Type B pancreatic cell (in vitro differentiated cells): ENCODE measurements around the gene KCTD19. TPM values are rescaled to one million over a fixed set of nuclear protein-coding genes. Genes with fewer than 3 reads are reported as not detected.
"Not testable (repeated sequence)": the region's sequence is repeated elsewhere in the genome, so short reads cannot be mapped to it uniquely, and the experiment has no call there.

Experiments
- DNase-seq: peaks from one replicate; pipeline ENCODE4 v3.0.0; 2021; ENCODE audit warnings: mixed read lengths; ENCODE audit not compliant: unreplicated experiment; ENCODE audit errors: extremely low spot score
- H3K27ac Mint-ChIP-seq: 2 replicates; pipeline ENCODE4 v1.8.0; 2021; ENCODE audit warnings: mild to moderate bottlenecking, mixed read lengths
- H3K27me3 Mint-ChIP-seq: 2 replicates; pipeline ENCODE4 v1.8.0; 2021; ENCODE audit warnings: mixed read lengths
- H3K36me3 Mint-ChIP-seq: 2 replicates; pipeline ENCODE4 v1.8.0; 2021; ENCODE audit warnings: mixed read lengths
- H3K4me1 Mint-ChIP-seq: one replicate; pipeline ENCODE4 v1.8.0; 2021; ENCODE audit warnings: mixed read lengths; ENCODE audit not compliant: unreplicated experiment
- H3K4me3 Mint-ChIP-seq: 2 replicates; pipeline ENCODE4 v1.8.0; 2021; ENCODE audit warnings: mild to moderate bottlenecking, mixed read lengths
- H3K9me3 Mint-ChIP-seq: 2 replicates; pipeline ENCODE4 v1.8.0; 2021; ENCODE audit warnings: mixed read lengths
- total RNA-seq: library from RNA; stranded (reverse); gene quantifications from 2 replicates; pipeline ENCODE4 v1.2.1, GENCODE V29; 2021; ENCODE audit warnings: low replicate concordance
- TF ChIP-seq, protein P1 (sequence below): fragments of 200-600 bp; sonication (generic); conservative IDR thresholded peaks from 2 replicates; pipeline ENCODE4 v1.5.0; 2021; ENCODE audit warnings: antibody characterized with exemption, mild to moderate bottlenecking

Gene KCTD19
- total RNA-seq, 1 donor from 2014 or later, result 0.56 TPM

DNA sequence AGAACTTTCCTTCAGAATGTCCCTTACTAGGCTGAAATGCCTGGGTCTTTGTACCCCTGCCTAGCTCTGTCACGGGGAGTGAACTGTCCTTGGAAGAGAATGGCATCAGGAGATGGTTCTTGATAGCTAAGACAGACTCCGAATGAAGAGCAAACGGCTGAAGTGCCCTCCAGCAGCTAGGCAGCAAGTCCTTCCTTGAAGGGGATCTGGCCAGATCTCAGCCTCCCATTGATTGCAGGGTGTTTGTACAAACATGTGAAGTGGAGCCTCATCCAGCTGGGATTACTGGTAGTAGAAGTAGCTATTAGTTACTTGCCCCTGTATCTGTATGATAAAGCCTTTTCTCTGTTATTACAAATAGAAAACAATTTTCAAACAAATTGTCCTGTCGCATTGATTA is 31.0 kb upstream of the KCTD19 start:
- Mint-ChIP-seq H3K27me3 (peaks cover 25% of the 10 kb centered on the region), H3K27ac (no peak overlapping the region), H3K9me3 (no peaks in the 10 kb centered on the region), H3K4me3 (no peak overlapping the region), H3K4me1 (peaks cover 5% of the 10 kb centered on the region), H3K36me3 (no peaks in the 10 kb centered on the region)
- TF ChIP-seq, protein P1, sequence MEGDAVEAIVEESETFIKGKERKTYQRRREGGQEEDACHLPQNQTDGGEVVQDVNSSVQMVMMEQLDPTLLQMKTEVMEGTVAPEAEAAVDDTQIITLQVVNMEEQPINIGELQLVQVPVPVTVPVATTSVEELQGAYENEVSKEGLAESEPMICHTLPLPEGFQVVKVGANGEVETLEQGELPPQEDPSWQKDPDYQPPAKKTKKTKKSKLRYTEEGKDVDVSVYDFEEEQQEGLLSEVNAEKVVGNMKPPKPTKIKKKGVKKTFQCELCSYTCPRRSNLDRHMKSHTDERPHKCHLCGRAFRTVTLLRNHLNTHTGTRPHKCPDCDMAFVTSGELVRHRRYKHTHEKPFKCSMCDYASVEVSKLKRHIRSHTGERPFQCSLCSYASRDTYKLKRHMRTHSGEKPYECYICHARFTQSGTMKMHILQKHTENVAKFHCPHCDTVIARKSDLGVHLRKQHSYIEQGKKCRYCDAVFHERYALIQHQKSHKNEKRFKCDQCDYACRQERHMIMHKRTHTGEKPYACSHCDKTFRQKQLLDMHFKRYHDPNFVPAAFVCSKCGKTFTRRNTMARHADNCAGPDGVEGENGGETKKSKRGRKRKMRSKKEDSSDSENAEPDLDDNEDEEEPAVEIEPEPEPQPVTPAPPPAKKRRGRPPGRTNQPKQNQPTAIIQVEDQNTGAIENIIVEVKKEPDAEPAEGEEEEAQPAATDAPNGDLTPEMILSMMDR, result no peak
- no peak for DNase-seq

DNA sequence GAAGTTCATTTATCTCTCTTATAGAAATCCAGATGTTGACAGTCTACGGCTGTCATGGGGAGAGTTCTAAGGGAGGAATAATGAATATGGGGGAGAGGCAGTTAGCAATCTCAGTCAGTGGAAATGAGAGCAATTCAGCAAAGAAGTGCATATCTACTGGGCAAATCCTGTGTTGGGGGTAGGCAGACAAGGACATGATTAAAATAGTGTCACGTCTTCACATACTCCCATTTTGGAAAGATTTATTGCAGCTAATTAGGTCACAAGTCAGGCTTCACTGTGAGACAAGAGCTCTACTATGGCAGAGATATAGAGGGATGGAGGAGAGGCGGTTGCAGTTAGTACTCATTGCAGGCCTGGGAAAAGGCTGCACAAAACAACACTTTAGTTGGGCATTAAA is 29.9 kb upstream of the KCTD19 start:
- Mint-ChIP-seq H3K36me3 (no peaks in the 10 kb centered on the region), H3K27me3 (peaks cover 25% of the 10 kb centered on the region), H3K4me1 (peaks cover 5% of the 10 kb centered on the region), H3K4me3 (no peak overlapping the region), H3K27ac (no peak overlapping the region), H3K9me3 (no peaks in the 10 kb centered on the region)
- TF ChIP-seq, protein P1, result no peak
- no peak for DNase-seq

DNA sequence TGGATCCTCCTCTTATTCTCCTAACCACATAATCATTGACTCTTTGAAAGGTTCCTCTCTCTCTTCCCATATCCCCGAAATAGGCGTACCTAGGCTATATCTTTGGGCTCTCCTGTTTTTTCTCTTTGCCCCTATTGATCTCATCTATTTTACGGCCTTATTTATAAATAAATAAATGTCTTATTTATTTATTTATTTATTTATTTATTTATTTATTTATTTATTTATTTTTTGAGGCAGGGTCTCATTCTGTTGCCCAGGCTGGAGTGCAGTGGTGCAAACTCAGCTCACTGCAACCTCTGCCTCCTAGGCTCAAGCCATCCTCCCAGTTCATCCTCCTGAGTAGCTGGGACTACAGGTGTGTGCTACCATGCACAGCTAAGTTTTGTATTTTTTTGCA is 25.9 kb upstream of the KCTD19 start:
- DNase-seq, H3K4me3 Mint-ChIP-seq, H3K4me1 Mint-ChIP-seq, H3K36me3 Mint-ChIP-seq, H3K9me3 Mint-ChIP-seq, H3K27ac Mint-ChIP-seq: not testable (repeated sequence)
- H3K27me3 Mint-ChIP-seq, result peaks cover 14% of the 10 kb centered on the region

DNA sequence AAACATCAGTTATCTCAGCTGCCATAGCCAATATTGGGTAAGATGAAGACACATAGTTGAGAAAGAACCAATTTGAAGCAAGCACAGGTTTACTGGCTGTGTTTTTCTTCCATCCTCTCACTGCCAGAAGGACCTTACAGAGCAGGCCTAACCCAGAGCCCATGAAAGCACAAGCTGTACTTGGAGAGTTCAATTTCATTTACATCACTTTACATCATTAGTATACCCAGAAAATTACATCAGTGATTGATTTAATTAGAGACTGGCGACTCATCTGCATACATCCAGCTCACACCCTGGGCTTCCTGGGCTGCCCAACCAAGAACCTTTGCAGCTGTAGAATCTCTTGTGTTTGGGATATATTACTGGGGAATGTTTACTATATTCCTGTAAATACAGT is 23.8 kb upstream of the KCTD19 start:
- H3K4me3 Mint-ChIP-seq, result no peak overlapping the region

DNA sequence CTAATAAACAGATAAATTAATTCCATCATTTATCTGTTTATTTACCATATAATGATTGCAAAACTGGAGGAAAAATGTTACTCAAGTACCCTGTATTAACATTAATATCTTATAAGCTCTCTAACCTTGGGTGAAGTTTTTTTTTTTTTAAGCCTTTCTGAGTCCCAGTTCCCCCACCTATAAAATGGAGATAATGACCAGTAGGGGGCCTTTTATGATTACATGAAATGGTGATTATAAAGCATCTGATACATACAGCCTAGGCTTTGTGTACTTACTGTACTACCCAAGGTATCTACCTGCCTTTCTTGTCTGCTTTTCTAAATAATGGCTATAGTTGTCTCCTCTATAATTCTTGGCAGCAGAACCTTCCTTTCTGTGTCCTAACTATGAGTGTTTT is 22.6 kb upstream of the KCTD19 start:
- TF ChIP-seq, protein P1, result peak; percentile 69
- no peaks in the 10 kb centered on the region for H3K36me3 Mint-ChIP-seq
- DNase-seq, result no peak
- no peaks in the 10 kb centered on the region for H3K4me1 Mint-ChIP-seq
- no peak overlapping the region for H3K27ac Mint-ChIP-seq
- no peaks in the 10 kb centered on the region for H3K9me3 Mint-ChIP-seq
- no peak overlapping the region for H3K4me3 Mint-ChIP-seq
- H3K27me3 Mint-ChIP-seq, result peaks cover 10% of the 10 kb centered on the region

More for the DNA sequence above, 23.8 kb upstream of the KCTD19 start:
- H3K27ac Mint-ChIP-seq, result no peak overlapping the region
- H3K4me1 Mint-ChIP-seq, result no peaks in the 10 kb centered on the region
- H3K27me3 Mint-ChIP-seq, result peaks cover 8% of the 10 kb centered on the region
- H3K36me3 Mint-ChIP-seq, result no peaks in the 10 kb centered on the region
- DNase-seq, result no peak
- TF ChIP-seq, protein P1, result no peak
- H3K9me3 Mint-ChIP-seq, result no peaks in the 10 kb centered on the region

DNA sequence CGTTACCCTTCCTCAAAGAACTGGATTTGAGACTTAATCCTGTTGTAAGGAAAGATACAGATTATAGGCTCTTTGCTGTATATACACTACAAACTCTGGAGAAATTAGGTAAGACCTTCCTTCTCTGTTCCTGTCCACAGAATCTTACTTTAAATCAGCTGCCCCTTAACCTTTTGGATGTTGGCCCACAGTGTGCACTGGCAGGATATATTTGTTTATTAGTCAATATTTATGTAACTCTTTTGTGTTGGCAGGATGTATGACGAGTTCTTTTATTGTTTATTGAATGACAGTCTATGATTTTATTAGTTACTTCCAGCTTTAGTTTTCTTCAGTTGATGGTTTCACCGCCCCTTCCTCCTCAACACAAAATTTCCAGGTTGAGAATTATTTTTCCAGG is 19.8 kb upstream of the KCTD19 start:
- TF ChIP-seq, protein P1, result no peak
- H3K27ac Mint-ChIP-seq, result no peak overlapping the region
- H3K9me3 Mint-ChIP-seq, result no peaks in the 10 kb centered on the region
- no peak for DNase-seq
- H3K27me3 Mint-ChIP-seq, result peaks cover 5% of the 10 kb centered on the region
- no peaks in the 10 kb centered on the region for H3K4me1 Mint-ChIP-seq
- no peak overlapping the region for H3K4me3 Mint-ChIP-seq
- H3K36me3 Mint-ChIP-seq, result no peaks in the 10 kb centered on the region
